ENCODE measurements around the gene CBLN3.

The CBLN3 gene

DNA sequence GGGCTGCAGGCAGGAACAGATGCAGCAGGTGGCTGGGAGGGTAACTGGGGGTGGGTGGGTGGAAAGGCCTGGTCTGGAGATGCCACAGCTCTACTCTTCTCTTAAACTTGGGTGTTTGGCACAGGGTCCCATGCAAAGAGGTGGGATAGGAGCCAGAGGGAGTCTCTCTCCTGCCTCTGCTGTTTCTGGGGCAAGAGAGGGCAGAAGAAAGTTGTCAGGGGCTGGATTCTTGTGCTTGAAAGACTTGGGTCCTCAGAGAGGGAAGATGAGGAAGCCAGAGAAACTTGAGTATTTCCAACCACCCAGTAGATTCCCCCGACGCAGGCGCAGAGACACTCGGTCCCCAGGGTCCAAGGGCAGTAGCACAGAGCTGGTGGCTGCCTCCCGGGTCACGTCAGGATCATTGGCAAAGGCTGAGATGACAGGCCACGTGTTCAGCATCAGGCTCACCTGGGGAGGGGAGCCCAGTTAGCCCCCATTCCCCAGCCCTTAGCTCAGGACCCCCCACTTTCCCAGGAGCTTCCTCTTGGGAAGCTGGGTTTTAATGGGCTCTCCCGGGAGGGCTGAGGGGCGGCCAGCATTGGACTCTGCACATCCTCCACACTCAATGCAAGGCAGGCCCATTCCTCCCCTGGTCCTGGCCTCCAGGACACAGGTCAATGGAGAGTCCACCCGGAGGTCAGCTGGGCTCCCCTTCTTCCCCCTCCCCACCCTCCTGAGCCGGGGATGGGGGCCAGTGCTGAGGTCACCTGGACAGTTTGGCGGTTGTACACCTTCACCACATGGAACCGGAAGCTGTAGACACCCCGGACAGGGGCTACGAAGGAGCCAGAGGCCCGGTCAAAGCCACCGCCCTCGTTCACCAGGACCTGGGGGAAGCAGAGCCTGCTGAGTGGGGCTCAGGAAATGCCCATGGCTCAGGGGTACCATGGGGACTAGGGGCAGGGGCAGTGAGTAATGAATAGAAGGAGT is 1.6 kb downstream of the CBLN3 start:
- Histone ChIP-seq H3K14ac (ENCODE audit: low read length) (no peak overlapping the region), H3K79me1 (ENCODE audit: low read length) (peaks cover 12% of the 10 kb centered on the region), H2BK12ac (ENCODE audit: low read length) (no peak overlapping the region), H2BK5ac (ENCODE audit: low read depth, low read length, poor library complexity) (no peak overlapping the region), H3K27me3 (ENCODE audit: insufficient read depth, low read length) (no peaks in the 10 kb centered on the region), H3K4me2 (ENCODE audit: low read length) (no peak overlapping the region), H3K9me3 (ENCODE audit: insufficient read depth, low read depth, low read length) (peaks cover 3% of the 10 kb centered on the region), H3K36me3 (ENCODE audit: control insufficient read depth in 1 of 2, insufficient read depth in 2 of 2, low read length in 2 of 2) (peaks cover 10% of the 10 kb centered on the region in 2 experiments), H3K27ac (ENCODE audit: low read depth, low read length) (no peak overlapping the region), H3K4ac (ENCODE audit: low read depth, low read length) (no peak overlapping the region), H3K4me3 (ENCODE audit: low read depth, low read length) (no peak overlapping the region), H2AK5ac (ENCODE audit: low read length) (no peak overlapping the region), H3K23ac (ENCODE audit: low read length) (no peak overlapping the region), H2AFZ (ENCODE audit: insufficient read depth, low read length, poor library complexity) (no peak overlapping the region), H3K79me2 (ENCODE audit: control insufficient read depth, insufficient read depth, low read length, poor library complexity) (peaks cover 7% of the 10 kb centered on the region), H3K4me1 (ENCODE audit: control insufficient read depth in 1 of 2, insufficient read depth in 2 of 2, low read length in 2 of 2) (peaks cover 10 to 20% of the 10 kb centered on the region in 2 experiments), H4K91ac (ENCODE audit: low read depth, low read length) (no peak overlapping the region), H3K9ac (ENCODE audit: low read length) (no peak overlapping the region), H4K12ac (ENCODE audit: low read depth, low read length) (no peak overlapping the region), H3K18ac (ENCODE audit: low read length) (no peak overlapping the region), H4K8ac (ENCODE audit: low read depth, low read length) (no peak overlapping the region), H2BK120ac (ENCODE audit: insufficient read depth, low read length, poor library complexity) (no peak overlapping the region)
- no peak for DNase-seq
- no CpG with 5 or more reads among the region's 18 CpGs for WGBS (ENCODE audit: extremely low coverage, insufficient coverage, insufficient read length)

DNA sequence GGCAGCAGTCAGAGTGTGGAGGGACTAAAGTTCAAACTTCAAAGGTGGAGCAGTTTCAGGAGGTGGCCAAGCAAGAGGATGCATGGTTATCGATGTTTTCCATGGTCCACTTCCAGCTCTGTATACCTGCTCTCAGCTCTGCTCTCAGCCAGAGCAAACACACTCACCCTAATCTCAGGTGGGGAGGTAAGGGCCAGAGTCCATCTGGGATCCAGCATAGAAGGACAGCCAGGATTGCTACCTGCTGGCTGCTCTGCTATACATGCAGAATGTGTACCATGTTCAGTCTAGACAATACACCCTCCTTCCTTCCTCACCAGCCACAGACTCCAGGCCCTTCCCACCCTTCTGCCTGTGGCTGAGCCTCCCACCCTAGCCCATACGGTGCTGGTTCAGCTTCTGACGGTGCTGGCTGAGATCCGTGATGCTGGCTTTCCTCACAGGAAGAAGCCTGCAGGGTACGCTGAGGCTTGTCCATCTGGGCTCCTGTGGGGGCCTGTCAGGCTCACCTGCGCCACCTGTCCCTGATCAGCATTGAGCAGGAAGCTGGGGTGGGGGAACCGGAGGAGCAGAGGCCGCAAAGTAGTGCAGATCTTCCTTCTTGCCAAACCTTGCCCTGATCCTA is 2.4 kb downstream of the CBLN3 start:
- no peak for DNase-seq
- no peak overlapping the region for H3K14ac ChIP-seq (ENCODE audit: low read length)
- no CpG with 5 or more reads among the region's 8 CpGs for WGBS (ENCODE audit: extremely low coverage, insufficient coverage, insufficient read length)
- H3K9me3 ChIP-seq (ENCODE audit: insufficient read depth, low read depth, low read length) = peaks cover 3% of the 10 kb centered on the region
- H3K4ac ChIP-seq (ENCODE audit: low read depth, low read length) = no peak overlapping the region
- peaks cover 2% of the 10 kb centered on the region in 2 experiments for H3K36me3 ChIP-seq (ENCODE audit: control insufficient read depth in 1 of 2, insufficient read depth in 2 of 2, low read length in 2 of 2)
- no peak overlapping the region for H4K8ac ChIP-seq (ENCODE audit: low read depth, low read length)
- H3K4me2 ChIP-seq (ENCODE audit: low read length) = no peak overlapping the region
- no peaks in the 10 kb centered on the region for H3K27me3 ChIP-seq (ENCODE audit: insufficient read depth, low read length)
- no peak overlapping the region for H4K91ac ChIP-seq (ENCODE audit: low read depth, low read length)
- no peak overlapping the region for H3K27ac ChIP-seq (ENCODE audit: low read depth, low read length)
- no peak overlapping the region for H2AFZ ChIP-seq (ENCODE audit: insufficient read depth, low read length, poor library complexity)
- no peak overlapping the region for H3K18ac ChIP-seq (ENCODE audit: low read length)
- peaks cover 7% of the 10 kb centered on the region for H3K79me2 ChIP-seq (ENCODE audit: control insufficient read depth, insufficient read depth, low read length, poor library complexity)
- H3K4me1 ChIP-seq (ENCODE audit: control insufficient read depth in 1 of 2, insufficient read depth in 2 of 2, low read length in 2 of 2) = peaks cover 10 to 20% of the 10 kb centered on the region in 2 experiments
- no peak overlapping the region for H4K12ac ChIP-seq (ENCODE audit: low read depth, low read length)
- H3K23ac ChIP-seq (ENCODE audit: low read length) = no peak overlapping the region
- no peak overlapping the region for H2BK12ac ChIP-seq (ENCODE audit: low read length)
- no peak overlapping the region for H3K9ac ChIP-seq (ENCODE audit: low read length)
- H2AK5ac ChIP-seq (ENCODE audit: low read length) = no peak overlapping the region
- H3K79me1 ChIP-seq (ENCODE audit: low read length) = peaks cover 12% of the 10 kb centered on the region
- peak overlapping the region; percentile 23 for H3K4me3 ChIP-seq (ENCODE audit: low read depth, low read length)
- H2BK5ac ChIP-seq (ENCODE audit: low read depth, low read length, poor library complexity) = no peak overlapping the region
- no peak overlapping the region for H2BK120ac ChIP-seq (ENCODE audit: insufficient read depth, low read length, poor library complexity)

DNA sequence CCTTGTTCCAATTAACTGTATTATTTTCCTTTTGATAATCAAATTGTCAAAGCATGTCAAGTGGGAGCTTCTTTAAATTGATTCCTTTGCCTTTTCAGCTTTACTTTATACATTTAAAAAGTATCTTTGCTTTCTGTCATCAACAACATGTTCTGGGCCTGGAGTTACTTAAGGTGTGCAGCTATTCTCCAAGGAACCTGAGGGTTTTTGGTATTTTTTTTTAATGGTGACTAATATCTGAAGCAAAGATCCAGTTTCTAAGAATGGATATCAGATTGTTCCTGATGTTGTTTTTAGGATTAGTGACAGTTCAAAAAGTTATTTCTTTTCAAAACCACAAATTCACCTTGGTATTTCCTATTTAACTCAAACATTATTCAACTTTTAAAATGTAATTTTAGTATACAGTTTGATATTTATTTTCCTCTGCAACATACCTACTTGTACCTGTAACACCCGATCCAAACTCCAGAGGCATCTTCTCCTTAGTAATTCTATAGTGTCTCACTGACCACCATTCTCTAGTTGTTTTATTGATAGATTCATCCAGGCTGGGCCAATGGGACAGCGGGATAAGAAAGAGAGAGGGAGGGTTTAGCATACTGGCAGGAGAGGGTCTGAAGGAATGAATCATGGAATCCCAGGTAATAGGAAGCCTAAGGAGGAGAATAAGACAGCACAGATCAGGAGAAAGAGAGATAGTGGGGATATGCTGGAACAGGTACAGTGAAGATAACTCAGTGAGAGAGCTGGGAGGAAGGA is 3.1 kb downstream of the CBLN3 start:
- Histone ChIP-seq H3K27me3 (ENCODE audit: insufficient read depth, low read length) (no peaks in the 10 kb centered on the region), H3K9ac (ENCODE audit: low read length) (no peak overlapping the region), H3K27ac (ENCODE audit: low read depth, low read length) (no peak overlapping the region), H3K4ac (ENCODE audit: low read depth, low read length) (no peak overlapping the region), H2BK120ac (ENCODE audit: insufficient read depth, low read length, poor library complexity) (no peak overlapping the region), H4K8ac (ENCODE audit: low read depth, low read length) (no peak overlapping the region), H2AFZ (ENCODE audit: insufficient read depth, low read length, poor library complexity) (no peak overlapping the region), H3K4me3 (ENCODE audit: low read depth, low read length) (no peak overlapping the region), H3K4me1 (ENCODE audit: control insufficient read depth in 1 of 2, insufficient read depth in 2 of 2, low read length in 2 of 2) (peaks cover 7 to 17% of the 10 kb centered on the region in 2 experiments), H3K23ac (ENCODE audit: low read length) (no peak overlapping the region), H3K14ac (ENCODE audit: low read length) (no peak overlapping the region), H3K9me3 (ENCODE audit: insufficient read depth, low read depth, low read length) (peaks cover 3% of the 10 kb centered on the region), H2BK5ac (ENCODE audit: low read depth, low read length, poor library complexity) (no peak overlapping the region), H3K79me2 (ENCODE audit: control insufficient read depth, insufficient read depth, low read length, poor library complexity) (peaks cover 7% of the 10 kb centered on the region), H3K79me1 (ENCODE audit: low read length) (peaks cover 12% of the 10 kb centered on the region), H2AK5ac (ENCODE audit: low read length) (no peak overlapping the region), H3K4me2 (ENCODE audit: low read length) (no peak overlapping the region), H3K18ac (ENCODE audit: low read length) (no peak overlapping the region), H4K91ac (ENCODE audit: low read depth, low read length) (no peak overlapping the region), H3K36me3 (ENCODE audit: control insufficient read depth in 1 of 2, insufficient read depth in 2 of 2, low read length in 2 of 2) (no peaks in the 10 kb centered on the region), H4K12ac (ENCODE audit: low read depth, low read length) (no peak overlapping the region), H2BK12ac (ENCODE audit: low read length) (no peak overlapping the region)
- DNase-seq = no peak
- WGBS (ENCODE audit: extremely low coverage, insufficient coverage, insufficient read length) = no CpG with 5 or more reads among the region's 2 CpGs

DNA sequence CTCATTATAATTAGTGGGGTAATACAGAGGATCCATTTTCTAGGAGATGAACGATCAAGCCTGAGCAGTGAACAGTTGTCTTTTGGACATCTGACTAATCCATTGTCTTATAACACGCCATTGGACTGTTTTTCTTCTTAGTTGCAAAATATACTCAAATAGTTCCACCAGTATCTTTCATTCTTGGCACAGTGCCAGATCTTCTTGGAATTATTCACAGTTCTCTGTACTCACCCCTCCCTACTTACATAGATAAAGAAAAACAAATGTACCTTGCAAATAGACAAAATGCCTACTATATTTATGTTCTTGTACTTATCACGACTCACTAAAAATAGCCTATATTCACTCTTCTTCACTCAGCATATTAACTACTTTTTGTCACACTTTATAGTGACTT is 3.8 kb downstream of the CBLN3 start:
- no CpG with 5 or more reads among the region's 3 CpGs for WGBS (ENCODE audit: extremely low coverage, insufficient coverage, insufficient read length)
- Histone ChIP-seq H3K9me3 (ENCODE audit: insufficient read depth, low read depth, low read length) (peaks cover 3% of the 10 kb centered on the region), H2BK5ac (ENCODE audit: low read depth, low read length, poor library complexity) (no peak overlapping the region), H3K79me1 (ENCODE audit: low read length) (peaks cover 11% of the 10 kb centered on the region), H3K4me2 (ENCODE audit: low read length) (no peak overlapping the region), H3K27ac (ENCODE audit: low read depth, low read length) (no peak overlapping the region), H3K4me3 (ENCODE audit: low read depth, low read length) (no peak overlapping the region), H3K79me2 (ENCODE audit: control insufficient read depth, insufficient read depth, low read length, poor library complexity) (peaks cover 6% of the 10 kb centered on the region), H3K14ac (ENCODE audit: low read length) (no peak overlapping the region), H3K27me3 (ENCODE audit: insufficient read depth, low read length) (no peaks in the 10 kb centered on the region), H2AK5ac (ENCODE audit: low read length) (no peak overlapping the region), H3K9ac (ENCODE audit: low read length) (no peak overlapping the region), H3K4me1 (ENCODE audit: control insufficient read depth in 1 of 2, insufficient read depth in 2 of 2, low read length in 2 of 2) (peaks cover 2 to 10% of the 10 kb centered on the region in 2 experiments), H3K23ac (ENCODE audit: low read length) (no peak overlapping the region), H4K12ac (ENCODE audit: low read depth, low read length) (no peak overlapping the region), H4K91ac (ENCODE audit: low read depth, low read length) (no peak overlapping the region), H2BK120ac (ENCODE audit: insufficient read depth, low read length, poor library complexity) (no peak overlapping the region), H2AFZ (ENCODE audit: insufficient read depth, low read length, poor library complexity) (no peak overlapping the region), H3K36me3 (ENCODE audit: control insufficient read depth in 1 of 2, insufficient read depth in 2 of 2, low read length in 2 of 2) (no peaks in the 10 kb centered on the region), H3K18ac (ENCODE audit: low read length) (no peak overlapping the region), H4K8ac (ENCODE audit: low read depth, low read length) (no peak overlapping the region), H3K4ac (ENCODE audit: low read depth, low read length) (no peak overlapping the region), H2BK12ac (ENCODE audit: low read length) (no peak overlapping the region)
- peak; percentile 24 to 78 for DNase-seq
